PC-9 (cell line): Measurements from ENCODE around the gene MACROD2. TPM values are rescaled to one million over a fixed set of nuclear protein-coding genes. Genes with fewer than 3 reads are reported as not detected.

Experiments
- BruUV-seq: library from RNA; stranded (reverse); fragments of 400-500 nt; replicated peaks from 2 replicates; lab custom pipeline; 2021; lab: Mats Ljungman, UMichigan
- CTCF ChIA-PET: fragments of 300-600 bp; sonication (Branson Sonifier 250); formaldehyde crosslinking; loops from one replicate; lab custom pipeline; 2022; ENCODE audit warnings: antibody characterized with exemption; lab: Charles Lee
- POLR2A ChIA-PET: fragments of 300-600 bp; sonication (Branson Sonifier 250); formaldehyde crosslinking; loops from one replicate; lab custom pipeline; 2022; ENCODE audit warnings: antibody characterized with exemption; ENCODE audit not compliant: unreplicated experiment; lab: Charles Lee
- DNase-seq, 2 experiments: peaks; one replicate each; pipeline versions ENCODE4 v3.0.0 to v3.0.0-alpha.2; 2015 to 2022; ENCODE audit warnings: mixed read lengths in 1 of 2
- H2AFZ ChIP-seq: fragments of 200-600 bp; sonication (generic); 2 replicates; pipeline ENCODE4 v1.8.1; 2017; ENCODE audit warnings: antibody characterized with exemption
- H3F3A ChIP-seq: fragments of 200-600 bp; sonication (generic); 2 replicates; pipeline ENCODE4 v1.8.1; 2017; ENCODE audit warnings: antibody characterized with exemption, mild to moderate bottlenecking, low read depth; ENCODE audit not compliant: insufficient read depth
- H3K27ac ChIP-seq: fragments of 200-600 bp; sonication (generic); 2 replicates; pipeline ENCODE4 v1.6.1; 2016; ENCODE audit warnings: mixed run types
- H3K27me3 ChIP-seq: fragments of 200-600 bp; sonication (generic); 2 replicates; pipeline ENCODE4 v1.6.1; 2016; ENCODE audit warnings: low read depth, mixed run types; ENCODE audit not compliant: insufficient read depth
- H3K36me3 ChIP-seq: fragments of 200-600 bp; sonication (generic); 2 replicates; pipeline ENCODE4 v1.6.1; 2016; ENCODE audit warnings: low read depth, mixed run types
- H3K4me1 ChIP-seq: fragments of 200-600 bp; sonication (generic); replicated peaks from 2 replicates; pipeline ENCODE4 v1.6.1; 2016; ENCODE audit warnings: mixed run types; ENCODE audit not compliant: insufficient read depth
- H3K4me2 ChIP-seq: fragments of 200-600 bp; sonication (generic); 2 replicates; pipeline ENCODE4 v1.6.1; 2017; ENCODE audit warnings: mixed run types
- H3K4me3 ChIP-seq: fragments of 200-600 bp; sonication (generic); 2 replicates; pipeline ENCODE4 v1.6.1; 2016; ENCODE audit warnings: mixed run types
- H3K79me2 ChIP-seq: fragments of 200-600 bp; sonication (generic); 2 replicates; pipeline ENCODE4 v1.6.1; 2017; ENCODE audit warnings: low read depth, mixed run types
- H3K9me2 ChIP-seq: fragments of 200-600 bp; sonication (generic); 2 replicates; pipeline ENCODE4 v1.8.1; 2017; ENCODE audit warnings: mild to moderate bottlenecking; ENCODE audit not compliant: insufficient read depth
- H3K9me3 ChIP-seq: fragments of 200-600 bp; sonication (generic); 2 replicates; pipeline ENCODE4 v1.8.1; 2016; ENCODE audit warnings: low read depth; ENCODE audit not compliant: insufficient read depth
- H4K20me1 ChIP-seq: fragments of 200-600 bp; sonication (generic); 2 replicates; pipeline ENCODE4 v1.8.1; 2017; ENCODE audit not compliant: insufficient read depth
- CTCF ChIP-seq: fragments of 200-600 bp; sonication (generic); conservative IDR thresholded peaks from 2 replicates; pipeline ENCODE4 v1.6.1; 2017; ENCODE audit warnings: mixed run types, antibody characterized with exemption, mild to moderate bottlenecking, moderate library complexity
- EZH2 ChIP-seq: fragments of 200-600 bp; sonication (generic); IDR thresholded peaks from 2 replicates; pipeline ENCODE4 v1.8.0; 2017; ENCODE audit warnings: antibody characterized with exemption, low read depth
- intact Hi-C: fragments of 100-400 bp; cut with micrococcal nuclease; formaldehyde crosslinking; loops from one replicate; pipeline ENCODE4 v1.10.0; 2022; ENCODE audit not compliant: unreplicated experiment
- total RNA-seq: library from RNA; stranded (reverse); gene quantifications from 2 replicates; pipeline ENCODE4 v1.2.3, GENCODE V29; 2021

MACROD2 gene
- total RNA-seq, 1 experiment from 2014 or later: 11.4 TPM

GRCh38 chr20:15905661-15906060 lies 1910.3 kb downstream of the MACROD2 start:
- intact Hi-C loops: no loop called here
- H2AFZ ChIP-seq: no peak overlapping the region

GRCh38 chr20:15909995-15910394 lies 1914.7 kb downstream of the MACROD2 start:
- ChIA-PET CTCF (no interaction called here), POLR2A (no interaction called here)
- no peak for TF ChIP-seq EZH2
- TF ChIP-seq CTCF: no peak
- H2AFZ ChIP-seq: no peak overlapping the region
- H3K36me3 ChIP-seq: no peaks in the 10 kb centered on the region
- H3K4me2 ChIP-seq: no peak overlapping the region
- H3K27me3 ChIP-seq: no peaks in the 10 kb centered on the region
- no peak overlapping the region for H3K27ac ChIP-seq
- H3K4me3 ChIP-seq: no peak overlapping the region
- no peaks in the 10 kb centered on the region for H3K9me3 ChIP-seq
- intact Hi-C loops: no loop called here
- no TSS peak for BruUV-seq
- H4K20me1 ChIP-seq: no peaks in the 10 kb centered on the region
- 0 out of 2 replicates have a peak, but pooled peaks cover 4% of the 10 kb centered on the region for H3K4me1 ChIP-seq
- DNase-seq: no peak
- 0 out of 2 replicates have a peak, but pooled peaks cover 2% of the 10 kb centered on the region for H3K9me2 ChIP-seq
- H3F3A ChIP-seq: no peaks in the 10 kb centered on the region
- no peaks in the 10 kb centered on the region for H3K79me2 ChIP-seq

More at GRCh38 chr20:15905661-15906060, 1910.3 kb downstream of the MACROD2 start:
- no peak overlapping the region for H3K4me2 ChIP-seq
- H3K9me3 ChIP-seq: no peaks in the 10 kb centered on the region
- CTCF ChIA-PET: no interaction called here
- no peaks in the 10 kb centered on the region for H3F3A ChIP-seq
- 0 out of 2 replicates have a peak, but pooled peaks cover 3% of the 10 kb centered on the region for H3K9me2 ChIP-seq
- POLR2A ChIA-PET: no interaction called here
- no peak overlapping the region for H3K27ac ChIP-seq
- no peaks in the 10 kb centered on the region for H3K4me1 ChIP-seq
- no peaks in the 10 kb centered on the region for H3K79me2 ChIP-seq
- H3K36me3 ChIP-seq: no peaks in the 10 kb centered on the region
- H4K20me1 ChIP-seq: no peaks in the 10 kb centered on the region
- H3K4me3 ChIP-seq: no peak overlapping the region
- TF ChIP-seq EZH2: no peak
- no peak for TF ChIP-seq CTCF
- no TSS peak for BruUV-seq
- no peaks in the 10 kb centered on the region for H3K27me3 ChIP-seq
- no peak for DNase-seq

- intact Hi-C loops: no loop called here
- TF ChIP-seq EZH2 (no peak), CTCF (no peak)
- ChIA-PET CTCF (no interaction called here), POLR2A (no interaction called here)
- no peak overlapping the region for H2AFZ ChIP-seq
- H3K9me2 ChIP-seq: no peaks in the 10 kb centered on the region
- no peaks in the 10 kb centered on the region for H4K20me1 ChIP-seq
- H3K4me1 ChIP-seq: peaks cover 12% of the 10 kb centered on the region
- no peaks in the 10 kb centered on the region; the same call in 1 of the 2 replicates for H3K9me3 ChIP-seq
- H3F3A ChIP-seq: 0 out of 2 replicates have a peak, but pooled peaks cover 3% of the 10 kb centered on the region
- H3K27me3 ChIP-seq: no peaks in the 10 kb centered on the region
- no peaks in the 10 kb centered on the region for H3K79me2 ChIP-seq
- H3K4me2 ChIP-seq: no peak overlapping the region
- no peak for DNase-seq
- no peak overlapping the region for H3K4me3 ChIP-seq
- no peaks in the 10 kb centered on the region for H3K36me3 ChIP-seq
- BruUV-seq: no TSS peak
- no peak overlapping the region for H3K27ac ChIP-seq
Observed at GRCh38 chr20:15911581-15911980, 1916.3 kb downstream of the MACROD2 start.
